Measurements from ENCODE around the gene UIMC1. TPM values are rescaled to one million over a fixed set of nuclear protein-coding genes. Genes with fewer than 3 reads are reported as not detected.

Gene UIMC1
- polyA plus RNA-seq, 1 donor (not counting 4 experiments of a cell fraction or from before 2014, with no cell fraction given) = 29.0 TPM

- no peaks in the 10 kb centered on the region for H4K20me1 ChIP-seq (ENCODE audit: control insufficient read depth, extremely low read depth, insufficient read depth, low read length)
Measured at GRCh38 chr5:176875014-176875550, 131.5 kb downstream of the UIMC1 start.

DNA sequence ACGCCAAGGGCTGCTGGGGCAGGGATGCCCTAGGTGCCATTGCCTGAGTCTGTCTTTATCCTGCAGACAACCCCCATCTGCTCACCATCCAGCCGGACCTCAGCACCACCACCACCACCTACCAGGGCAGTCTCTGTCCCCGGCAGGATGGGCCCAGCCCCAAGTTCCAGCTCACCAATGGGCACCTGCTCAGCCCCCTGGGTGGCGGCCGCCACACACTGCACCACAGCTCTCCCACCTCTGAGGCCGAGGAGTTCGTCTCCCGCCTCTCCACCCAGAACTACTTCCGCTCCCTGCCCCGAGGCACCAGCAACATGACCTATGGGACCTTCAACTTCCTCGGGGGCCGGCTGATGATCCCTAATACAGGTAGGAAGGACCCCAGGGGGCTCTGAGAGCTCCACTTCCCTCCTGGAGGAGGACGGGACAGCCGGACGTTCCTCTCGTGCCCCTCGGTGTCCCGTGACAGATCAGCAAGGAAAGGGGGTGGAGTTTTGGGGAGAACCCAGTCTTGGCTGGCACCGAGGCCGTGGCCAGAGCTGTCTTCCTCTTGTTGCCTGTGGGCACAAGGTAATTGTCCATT lies 132.3 kb downstream of the UIMC1 start:
- dilution Hi-C loops (cut with MboI; ENCODE audit: extremely low pct_ligation_motif_present, low sequenced_read_pairs) = no loop called here
- Histone ChIP-seq H3K4me1 (ENCODE audit: control insufficient read depth, extremely low read depth, insufficient read depth, low read length) (peaks cover 4% of the 10 kb centered on the region), H3K9me3 (ENCODE audit: control insufficient read depth, low read depth, low read length) (no peaks in the 10 kb centered on the region), H3K4me2 (ENCODE audit: control insufficient read depth, extremely low read depth, insufficient read depth, low read depth, low read length) (no peak overlapping the region), H3K79me2 (ENCODE audit: control insufficient read depth, insufficient read depth, low read length) (no peaks in the 10 kb centered on the region), H3K9ac (ENCODE audit: control insufficient read depth, extremely low read depth, insufficient read depth, low read length) (no peak overlapping the region), H2AFZ (ENCODE audit: control insufficient read depth, low read length) (no peak overlapping the region), H3K27ac (ENCODE audit: control insufficient read depth, insufficient read depth, low read length) (no peak overlapping the region), H3K4me3 (ENCODE audit: control insufficient read depth in 2 of 3, extremely low read depth in 1 of 3, insufficient read depth in 2 of 3, low read depth in 1 of 3, low read length in 3 of 3) (no peak overlapping the region), H3K36me3 (ENCODE audit: control insufficient read depth in 2 of 2, extremely low read depth in 1 of 2, insufficient read depth in 2 of 2, low read length in 2 of 2) (no peaks in the 10 kb centered on the region), H4K20me1 (ENCODE audit: control insufficient read depth, extremely low read depth, insufficient read depth, low read length) (no peaks in the 10 kb centered on the region), H3K9me1 (ENCODE audit: control insufficient read depth, extremely low read depth, insufficient read depth, low read length) (no peaks in the 10 kb centered on the region), H3K27me3 (ENCODE audit: control insufficient read depth, extremely low read depth, insufficient read depth, low read length) (peaks cover 45% of the 10 kb centered on the region)
- TF ChIP-seq, protein P1, sequence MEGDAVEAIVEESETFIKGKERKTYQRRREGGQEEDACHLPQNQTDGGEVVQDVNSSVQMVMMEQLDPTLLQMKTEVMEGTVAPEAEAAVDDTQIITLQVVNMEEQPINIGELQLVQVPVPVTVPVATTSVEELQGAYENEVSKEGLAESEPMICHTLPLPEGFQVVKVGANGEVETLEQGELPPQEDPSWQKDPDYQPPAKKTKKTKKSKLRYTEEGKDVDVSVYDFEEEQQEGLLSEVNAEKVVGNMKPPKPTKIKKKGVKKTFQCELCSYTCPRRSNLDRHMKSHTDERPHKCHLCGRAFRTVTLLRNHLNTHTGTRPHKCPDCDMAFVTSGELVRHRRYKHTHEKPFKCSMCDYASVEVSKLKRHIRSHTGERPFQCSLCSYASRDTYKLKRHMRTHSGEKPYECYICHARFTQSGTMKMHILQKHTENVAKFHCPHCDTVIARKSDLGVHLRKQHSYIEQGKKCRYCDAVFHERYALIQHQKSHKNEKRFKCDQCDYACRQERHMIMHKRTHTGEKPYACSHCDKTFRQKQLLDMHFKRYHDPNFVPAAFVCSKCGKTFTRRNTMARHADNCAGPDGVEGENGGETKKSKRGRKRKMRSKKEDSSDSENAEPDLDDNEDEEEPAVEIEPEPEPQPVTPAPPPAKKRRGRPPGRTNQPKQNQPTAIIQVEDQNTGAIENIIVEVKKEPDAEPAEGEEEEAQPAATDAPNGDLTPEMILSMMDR (optimal IDR thresholded peaks at IDR 0.05 in 1 of 3, IDR thresholded peaks at IDR 0.05 in 1 of 3, conservative IDR thresholded peaks at IDR 0.05 in 1 of 3; ENCODE audit: extremely low read depth in 1 of 3, insufficient read depth in 2 of 3, low read length in 3 of 3) = no peak
- no peak for TF ChIP-seq EZH2 (IDR thresholded peaks at IDR 0.05; ENCODE audit: low read length)
- no peak for DNase-seq (ENCODE audit: low read depth, low spot score)
- no peak for FAIRE-seq

More at GRCh38 chr5:176875014-176875550, 131.5 kb downstream of the UIMC1 start:
- H3K27ac ChIP-seq (ENCODE audit: control insufficient read depth, insufficient read depth, low read length) = no peak overlapping the region
- H3K4me2 ChIP-seq (ENCODE audit: control insufficient read depth, extremely low read depth, insufficient read depth, low read depth, low read length) = no peak overlapping the region
- H3K4me1 ChIP-seq (ENCODE audit: control insufficient read depth, extremely low read depth, insufficient read depth, low read length) = peaks cover 4% of the 10 kb centered on the region
- H3K4me3 ChIP-seq (ENCODE audit: control insufficient read depth in 2 of 3, extremely low read depth in 1 of 3, insufficient read depth in 2 of 3, low read depth in 1 of 3, low read length in 3 of 3) = no peak overlapping the region
- peaks cover 44% of the 10 kb centered on the region for H3K27me3 ChIP-seq (ENCODE audit: control insufficient read depth, extremely low read depth, insufficient read depth, low read length)
- FAIRE-seq (no peak), DNase-seq (ENCODE audit: low read depth, low spot score) (no peak)
- H3K9me3 ChIP-seq (ENCODE audit: control insufficient read depth, low read depth, low read length) = no peaks in the 10 kb centered on the region
- no peaks in the 10 kb centered on the region for H3K9me1 ChIP-seq (ENCODE audit: control insufficient read depth, extremely low read depth, insufficient read depth, low read length)
- no peaks in the 10 kb centered on the region for H3K79me2 ChIP-seq (ENCODE audit: control insufficient read depth, insufficient read depth, low read length)
- TF ChIP-seq, protein P1 (optimal IDR thresholded peaks at IDR 0.05 in 1 of 3, IDR thresholded peaks at IDR 0.05 in 1 of 3, conservative IDR thresholded peaks at IDR 0.05 in 1 of 3; ENCODE audit: extremely low read depth in 1 of 3, insufficient read depth in 2 of 3, low read length in 3 of 3) = no peak
- no peak for TF ChIP-seq EZH2 (IDR thresholded peaks at IDR 0.05; ENCODE audit: low read length)
- H3K36me3 ChIP-seq (ENCODE audit: control insufficient read depth in 2 of 2, extremely low read depth in 1 of 2, insufficient read depth in 2 of 2, low read length in 2 of 2) = no peaks in the 10 kb centered on the region
- H3K9ac ChIP-seq (ENCODE audit: control insufficient read depth, extremely low read depth, insufficient read depth, low read length) = no peak overlapping the region
- no peak overlapping the region for H2AFZ ChIP-seq (ENCODE audit: control insufficient read depth, low read length)
- dilution Hi-C loops (cut with MboI; ENCODE audit: extremely low pct_ligation_motif_present, low sequenced_read_pairs) = no loop called here
